ENCODE data around the gene RAB37. TPM values are rescaled to one million over a fixed set of nuclear protein-coding genes. Genes with fewer than 3 reads are reported as not detected.

The RAB37 gene
- total RNA-seq, 4 donors from 2014 or later: 0.57 to 1.7 TPM; not detected in 2

DNA sequence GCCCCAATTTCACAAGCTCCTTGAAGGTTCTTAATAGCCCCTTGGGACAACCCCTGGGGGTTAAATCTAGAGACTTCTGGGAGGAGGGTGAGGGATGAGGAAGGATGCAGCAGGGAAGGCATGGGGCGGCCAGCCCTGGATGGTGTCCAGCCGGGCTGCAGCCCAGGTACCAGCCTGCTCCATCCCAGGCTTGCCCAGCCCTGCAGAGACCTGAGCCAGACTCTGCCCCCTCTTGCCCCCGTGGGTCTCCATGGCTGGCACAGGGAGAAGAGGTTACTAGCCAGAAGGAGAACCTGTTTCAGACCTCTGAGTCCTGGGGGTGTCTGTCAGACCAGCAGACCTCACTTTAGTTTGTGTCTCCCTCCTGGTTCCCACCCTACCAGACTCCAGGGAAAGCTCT lies 19.8 kb downstream of the RAB37 start:
- no peak for TF ChIP-seq POLR2A (IDR thresholded peaks at IDR 0.05)
- TF ChIP-seq, protein P1, sequence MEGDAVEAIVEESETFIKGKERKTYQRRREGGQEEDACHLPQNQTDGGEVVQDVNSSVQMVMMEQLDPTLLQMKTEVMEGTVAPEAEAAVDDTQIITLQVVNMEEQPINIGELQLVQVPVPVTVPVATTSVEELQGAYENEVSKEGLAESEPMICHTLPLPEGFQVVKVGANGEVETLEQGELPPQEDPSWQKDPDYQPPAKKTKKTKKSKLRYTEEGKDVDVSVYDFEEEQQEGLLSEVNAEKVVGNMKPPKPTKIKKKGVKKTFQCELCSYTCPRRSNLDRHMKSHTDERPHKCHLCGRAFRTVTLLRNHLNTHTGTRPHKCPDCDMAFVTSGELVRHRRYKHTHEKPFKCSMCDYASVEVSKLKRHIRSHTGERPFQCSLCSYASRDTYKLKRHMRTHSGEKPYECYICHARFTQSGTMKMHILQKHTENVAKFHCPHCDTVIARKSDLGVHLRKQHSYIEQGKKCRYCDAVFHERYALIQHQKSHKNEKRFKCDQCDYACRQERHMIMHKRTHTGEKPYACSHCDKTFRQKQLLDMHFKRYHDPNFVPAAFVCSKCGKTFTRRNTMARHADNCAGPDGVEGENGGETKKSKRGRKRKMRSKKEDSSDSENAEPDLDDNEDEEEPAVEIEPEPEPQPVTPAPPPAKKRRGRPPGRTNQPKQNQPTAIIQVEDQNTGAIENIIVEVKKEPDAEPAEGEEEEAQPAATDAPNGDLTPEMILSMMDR (IDR thresholded peaks at IDR 0.05): no peak
- WGBS, 2 donors: 40 to 47% methylated on average over 3 of the region's 3 CpGs
- no peak for DNase-seq (ENCODE audit: low spot score in 2 of 2)
- intact Hi-C loops (cut with DNase I; ENCODE audit: low total_unique reads): no loop called here
- H3K4me3 ChIP-seq (ENCODE audit: low read depth, poor library complexity, severe bottlenecking): no peak overlapping the region

DNA sequence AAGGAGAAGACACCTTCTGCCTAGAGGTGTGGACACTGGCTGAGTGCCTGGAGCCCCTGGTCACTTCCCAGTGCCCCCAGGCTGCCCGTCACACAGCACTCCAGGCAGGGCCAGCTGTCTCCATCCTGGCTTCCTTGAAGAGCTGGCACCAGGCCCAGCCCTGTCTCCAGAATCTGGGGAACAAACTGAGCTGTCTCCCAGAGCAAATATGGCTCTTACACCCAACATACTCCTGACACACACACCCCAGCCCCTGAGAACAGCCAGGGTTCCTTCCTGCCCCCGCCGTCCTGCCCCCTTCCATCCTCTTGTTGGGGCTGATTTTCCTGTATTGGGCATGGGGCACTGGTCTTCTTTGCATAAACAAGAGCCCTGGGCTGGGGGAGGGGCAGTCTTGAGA lies 20.4 kb downstream of the RAB37 start:
- no peak overlapping the region for H3K4me3 ChIP-seq (ENCODE audit: low read depth, poor library complexity, severe bottlenecking)
- WGBS, 2 donors: 44 to 48% methylated on average over 3 of the region's 3 CpGs
- no peak for DNase-seq (ENCODE audit: low spot score in 2 of 2)
- TF ChIP-seq, protein P1 (IDR thresholded peaks at IDR 0.05): no peak
- no peak for TF ChIP-seq POLR2A (IDR thresholded peaks at IDR 0.05)
- intact Hi-C loops (cut with DNase I; ENCODE audit: low total_unique reads): no loop called here

DNA sequence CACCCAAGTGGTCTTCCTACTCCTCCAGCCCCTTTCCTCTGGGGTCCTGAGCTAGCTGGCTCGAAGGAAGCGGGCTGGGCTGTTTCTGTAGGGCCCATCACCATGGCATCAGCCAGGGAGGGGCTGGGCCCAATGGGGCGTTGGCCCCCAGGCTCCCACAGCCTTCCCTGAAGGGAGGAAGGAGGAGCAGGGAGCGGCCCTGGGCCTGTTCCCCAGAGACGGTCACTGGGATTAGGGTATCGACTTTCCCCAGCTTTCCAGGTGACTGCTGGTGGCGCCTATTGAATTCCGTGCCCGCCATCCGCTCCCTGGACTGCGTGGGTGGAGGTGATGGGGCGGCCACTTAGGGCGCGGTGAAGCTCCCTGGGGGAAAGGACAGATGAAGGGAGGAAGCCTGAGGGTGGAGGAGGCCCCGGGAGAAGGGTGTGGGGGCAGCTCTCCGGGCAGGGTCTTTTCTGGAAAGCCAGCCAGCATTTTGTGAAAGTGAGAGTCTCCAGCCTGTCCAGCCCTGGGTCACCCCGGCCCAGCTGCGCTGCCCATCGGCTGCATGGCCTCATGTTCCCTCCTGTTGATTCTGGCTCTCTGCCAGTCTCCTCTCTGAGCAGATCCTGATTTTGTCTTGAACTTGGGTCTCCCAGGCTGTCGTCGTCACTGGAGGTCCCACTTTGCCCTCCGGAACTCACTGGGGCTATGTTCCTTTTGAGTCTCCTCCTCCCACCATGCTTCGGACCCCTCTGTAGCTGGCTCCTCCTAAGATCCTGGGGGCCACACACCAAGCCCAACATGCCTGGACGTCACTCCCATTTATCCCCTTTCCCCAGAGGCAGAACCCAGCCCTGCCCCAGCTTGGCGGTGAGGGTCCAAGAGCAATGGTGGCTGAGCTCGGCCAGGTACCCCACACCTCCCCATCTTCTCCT lies 21.1 kb downstream of the RAB37 start:
- TF ChIP-seq POLR2A (IDR thresholded peaks at IDR 0.05): no peak
- TF ChIP-seq, protein P1 (IDR thresholded peaks at IDR 0.05): no peak
- H3K4me3 ChIP-seq (ENCODE audit: low read depth, poor library complexity, severe bottlenecking): no peak overlapping the region
- DNase-seq (ENCODE audit: low spot score in 2 of 2): no peak
- 30 to 36% methylated on average over 26 of the region's 26 CpGs for WGBS, 2 donors
- intact Hi-C loops (cut with DNase I; ENCODE audit: low total_unique reads): no loop called here

DNA sequence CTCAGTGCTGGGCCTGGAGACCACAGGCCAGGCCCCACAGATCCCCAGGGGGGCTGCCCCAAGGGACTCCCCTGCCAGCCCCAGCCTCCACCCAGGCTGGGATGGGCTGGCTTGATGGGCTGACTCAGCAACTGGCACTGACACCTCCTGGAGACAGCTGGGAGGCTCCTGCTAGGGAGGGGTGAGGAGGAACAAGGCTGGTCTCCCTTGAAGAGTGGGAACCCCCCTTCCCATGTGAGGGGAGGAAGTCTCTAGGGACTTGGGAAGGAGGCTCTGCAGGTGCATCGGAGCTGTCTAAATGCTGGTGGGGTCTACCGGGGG lies 21.8 kb downstream of the RAB37 start:
- intact Hi-C loops (cut with DNase I; ENCODE audit: low total_unique reads): no loop called here
- no peak for TF ChIP-seq POLR2A (IDR thresholded peaks at IDR 0.05)
- TF ChIP-seq, protein P1 (IDR thresholded peaks at IDR 0.05): no peak
- 25 to 42% methylated on average over 2 of the region's 2 CpGs for WGBS, 2 donors
- no peak for DNase-seq (ENCODE audit: low spot score in 2 of 2)
- H3K4me3 ChIP-seq (ENCODE audit: low read depth, poor library complexity, severe bottlenecking): no peak overlapping the region

DNA sequence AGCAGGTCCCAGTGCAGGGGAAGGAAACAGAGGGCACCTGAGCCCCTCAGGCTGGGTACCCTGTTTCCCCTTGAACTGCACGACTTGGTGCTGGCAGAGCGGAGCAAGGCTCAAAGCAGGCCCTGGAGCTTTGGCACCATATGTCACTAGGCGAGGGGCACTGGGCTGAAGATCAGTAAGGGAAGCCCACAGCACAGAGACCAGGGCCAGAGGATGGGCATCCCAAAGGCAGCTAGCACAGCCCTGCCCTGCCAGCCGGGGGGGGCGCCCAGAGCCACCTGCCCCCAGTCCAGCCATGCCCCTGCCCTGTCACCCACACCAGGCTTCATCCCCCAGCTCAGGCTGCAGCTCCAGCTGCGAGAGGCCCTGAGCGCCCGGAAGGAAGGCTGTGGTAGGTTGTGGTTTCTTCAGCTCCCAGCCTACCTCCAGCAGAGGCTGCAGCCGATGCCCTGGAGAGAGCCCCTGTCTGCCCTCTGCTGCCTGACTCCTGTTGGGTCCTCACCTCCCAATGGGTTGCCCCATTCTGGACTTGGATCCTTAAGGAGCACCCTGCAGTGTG lies 22.3 kb downstream of the RAB37 start:
- H3K4me3 ChIP-seq (ENCODE audit: low read depth, poor library complexity, severe bottlenecking): no peak overlapping the region
- no peak for DNase-seq (ENCODE audit: low spot score in 2 of 2)
- TF ChIP-seq, protein P1 (IDR thresholded peaks at IDR 0.05): no peak
- TF ChIP-seq POLR2A (IDR thresholded peaks at IDR 0.05): no peak
- intact Hi-C loops (cut with DNase I; ENCODE audit: low total_unique reads): no loop called here
- 54 to 58% methylated on average over 7 to 8 of the region's 9 CpGs for WGBS, 2 donors

Data from lower leg skin (tissue), 4 donors.